Nephron (organoid): Measurements from ENCODE around the gene CRYGN.

ENCODE experiments used
- H3K27ac Mint-ChIP-seq, 3 experiments: 2 replicates each; pipeline ENCODE4 v1.8.0; 2020; ENCODE audit warnings: mixed read lengths in 3 of 3, mild to moderate bottlenecking in 2 of 3, moderate library complexity in 1 of 3
- H3K27me3 Mint-ChIP-seq: 2 replicates; pipeline ENCODE4 v1.8.0; 2021; ENCODE audit warnings: low read depth, mild to moderate bottlenecking, moderate library complexity, mixed read lengths
- H3K36me3 Mint-ChIP-seq: 2 replicates; pipeline ENCODE4 v1.8.0; 2020; ENCODE audit warnings: low read depth, mixed read lengths
- H3K4me1 Mint-ChIP-seq: 2 replicates; pipeline ENCODE4 v1.8.0; 2020; ENCODE audit warnings: mixed read lengths
- H3K4me3 Mint-ChIP-seq, 3 experiments: 2 replicates each; pipeline ENCODE4 v1.8.0; 2020; ENCODE audit warnings: mild to moderate bottlenecking in 3 of 3, mixed read lengths in 3 of 3, moderate library complexity in 2 of 3
- H3K9me3 Mint-ChIP-seq: 2 replicates; pipeline ENCODE4 v1.8.0; 2020; ENCODE audit warnings: mixed read lengths
- TF ChIP-seq, protein P1 (sequence below), 3 experiments: fragments of 200-600 bp; sonication (generic); IDR thresholded peaks; one replicate each; pipeline ENCODE4 v1.5.0; 2021; ENCODE audit warnings: antibody characterized with exemption in 3 of 3; ENCODE audit not compliant: unreplicated experiment in 3 of 3

CRYGN gene

DNA sequence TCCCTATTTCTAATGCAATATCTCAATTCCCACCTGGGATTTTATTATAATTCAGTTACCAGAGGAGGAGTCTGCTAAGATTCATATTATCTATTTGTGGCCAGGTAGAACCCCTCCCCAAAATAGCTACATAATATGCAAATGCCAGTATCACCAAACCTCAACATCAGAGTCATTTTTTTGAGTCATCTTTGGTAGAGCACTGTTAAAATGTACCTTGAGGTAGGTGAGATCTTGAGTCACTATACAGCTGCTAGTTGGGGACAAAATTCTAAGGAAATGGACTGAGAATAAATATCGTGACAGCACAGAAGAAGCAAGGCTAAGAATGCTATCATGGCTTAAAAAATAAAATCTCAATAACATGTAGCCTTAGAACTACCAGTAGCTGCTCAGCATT is 4.7 kb upstream of the CRYGN start:
- Mint-ChIP-seq H3K27ac (peak overlapping the region in 2 of 3 experiments; percentile 58 to 75), H3K27me3 (peaks cover 15% of the 10 kb centered on the region), H3K36me3 (no peaks in the 10 kb centered on the region), H3K4me3 (no peak overlapping the region), H3K4me1 (peaks cover 36% of the 10 kb centered on the region), H3K9me3 (no peaks in the 10 kb centered on the region)
- TF ChIP-seq, protein P1, sequence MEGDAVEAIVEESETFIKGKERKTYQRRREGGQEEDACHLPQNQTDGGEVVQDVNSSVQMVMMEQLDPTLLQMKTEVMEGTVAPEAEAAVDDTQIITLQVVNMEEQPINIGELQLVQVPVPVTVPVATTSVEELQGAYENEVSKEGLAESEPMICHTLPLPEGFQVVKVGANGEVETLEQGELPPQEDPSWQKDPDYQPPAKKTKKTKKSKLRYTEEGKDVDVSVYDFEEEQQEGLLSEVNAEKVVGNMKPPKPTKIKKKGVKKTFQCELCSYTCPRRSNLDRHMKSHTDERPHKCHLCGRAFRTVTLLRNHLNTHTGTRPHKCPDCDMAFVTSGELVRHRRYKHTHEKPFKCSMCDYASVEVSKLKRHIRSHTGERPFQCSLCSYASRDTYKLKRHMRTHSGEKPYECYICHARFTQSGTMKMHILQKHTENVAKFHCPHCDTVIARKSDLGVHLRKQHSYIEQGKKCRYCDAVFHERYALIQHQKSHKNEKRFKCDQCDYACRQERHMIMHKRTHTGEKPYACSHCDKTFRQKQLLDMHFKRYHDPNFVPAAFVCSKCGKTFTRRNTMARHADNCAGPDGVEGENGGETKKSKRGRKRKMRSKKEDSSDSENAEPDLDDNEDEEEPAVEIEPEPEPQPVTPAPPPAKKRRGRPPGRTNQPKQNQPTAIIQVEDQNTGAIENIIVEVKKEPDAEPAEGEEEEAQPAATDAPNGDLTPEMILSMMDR (IDR thresholded peaks at IDR 0.05; ENCODE audit: unreplicated experiment in 3 of 3), result no peak

DNA sequence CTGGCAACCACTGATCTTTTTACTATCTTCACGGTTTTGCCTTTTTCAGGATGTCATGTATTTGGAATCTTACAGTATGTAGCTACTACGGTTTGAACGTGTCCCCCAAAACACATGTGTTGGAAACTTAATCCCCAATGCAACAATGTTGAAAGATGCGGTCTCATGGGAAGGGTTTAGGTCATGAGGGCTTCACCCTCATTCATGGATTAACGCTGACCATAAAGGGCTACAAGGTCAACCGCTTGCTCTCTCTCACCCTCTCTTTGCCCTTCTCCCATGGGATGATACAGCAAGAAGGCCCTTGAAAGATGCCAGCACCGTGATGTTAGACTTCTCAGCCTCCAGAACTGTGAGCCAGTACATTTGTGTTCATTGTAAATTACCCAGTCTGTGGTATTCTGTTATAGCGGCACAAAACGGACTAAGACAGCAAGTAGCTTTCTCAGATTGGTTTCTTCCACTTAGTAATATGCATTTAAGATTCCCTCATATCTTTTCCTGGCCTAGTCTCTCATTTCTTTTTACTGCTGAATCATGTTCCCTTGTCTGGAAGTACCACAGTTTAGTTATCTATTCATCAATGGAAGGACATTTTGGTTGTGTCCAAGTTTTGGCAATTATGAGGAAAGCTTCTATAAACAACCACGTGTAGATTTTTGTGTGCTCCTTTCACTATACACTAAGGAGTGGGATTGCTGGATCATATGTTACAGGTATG is 3.0 kb upstream of the CRYGN start:
- peaks cover 15% of the 10 kb centered on the region for H3K27me3 Mint-ChIP-seq

DNA sequence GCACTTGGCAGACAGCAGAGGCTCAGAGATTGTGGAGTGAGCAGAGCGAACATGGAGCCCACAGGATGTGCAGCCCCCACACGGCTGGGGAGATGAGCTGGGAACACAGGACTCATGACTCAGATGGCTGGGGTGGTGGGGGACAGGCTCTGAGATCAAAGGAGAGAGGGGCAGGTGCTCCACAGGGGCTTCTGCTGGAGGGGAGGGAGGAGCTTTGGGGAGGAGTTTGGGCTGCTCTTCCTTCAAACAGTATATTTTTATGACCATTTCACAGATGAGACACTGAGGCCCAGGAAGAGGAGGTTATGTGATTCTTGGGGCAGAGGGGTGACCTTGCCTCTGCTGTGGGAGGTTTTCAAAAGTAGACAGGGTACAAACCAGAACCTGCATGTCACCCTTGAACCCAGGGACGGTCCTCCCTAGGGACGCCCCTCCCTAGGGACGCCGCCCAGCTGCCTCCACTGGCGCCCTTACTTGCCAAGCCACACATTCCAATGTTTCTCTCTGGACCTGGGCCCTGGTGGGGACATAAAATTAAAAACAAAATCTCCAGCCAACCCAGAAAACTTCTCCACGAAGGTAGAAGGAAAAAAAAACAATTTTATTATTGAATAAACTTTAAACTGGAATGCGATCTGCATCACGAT is 981 bp upstream of the CRYGN start:
- H3K9me3 Mint-ChIP-seq, result no peaks in the 10 kb centered on the region
- H3K4me1 Mint-ChIP-seq, result peaks cover 46% of the 10 kb centered on the region
- peak overlapping the region; percentile 55 to 76 (median 75) for H3K4me3 Mint-ChIP-seq
- H3K27ac Mint-ChIP-seq, result peak overlapping the region; percentile 81 to 87 (median 82)
- TF ChIP-seq, protein P1 (IDR thresholded peaks at IDR 0.05; ENCODE audit: unreplicated experiment in 3 of 3), result no peak
- no peaks in the 10 kb centered on the region for H3K36me3 Mint-ChIP-seq
- H3K27me3 Mint-ChIP-seq, result peaks cover 9% of the 10 kb centered on the region

More for the DNA sequence above, 3.0 kb upstream of the CRYGN start:
- Mint-ChIP-seq H3K9me3 (no peaks in the 10 kb centered on the region), H3K36me3 (no peaks in the 10 kb centered on the region), H3K4me3 (peak overlapping the region in 2 of 3 experiments; percentile 37 to 49), H3K4me1 (peaks cover 36% of the 10 kb centered on the region), H3K27ac (peak overlapping the region; percentile 41 to 80 (median 73))
- TF ChIP-seq, protein P1 (IDR thresholded peaks at IDR 0.05; ENCODE audit: unreplicated experiment in 3 of 3), result no peak

DNA sequence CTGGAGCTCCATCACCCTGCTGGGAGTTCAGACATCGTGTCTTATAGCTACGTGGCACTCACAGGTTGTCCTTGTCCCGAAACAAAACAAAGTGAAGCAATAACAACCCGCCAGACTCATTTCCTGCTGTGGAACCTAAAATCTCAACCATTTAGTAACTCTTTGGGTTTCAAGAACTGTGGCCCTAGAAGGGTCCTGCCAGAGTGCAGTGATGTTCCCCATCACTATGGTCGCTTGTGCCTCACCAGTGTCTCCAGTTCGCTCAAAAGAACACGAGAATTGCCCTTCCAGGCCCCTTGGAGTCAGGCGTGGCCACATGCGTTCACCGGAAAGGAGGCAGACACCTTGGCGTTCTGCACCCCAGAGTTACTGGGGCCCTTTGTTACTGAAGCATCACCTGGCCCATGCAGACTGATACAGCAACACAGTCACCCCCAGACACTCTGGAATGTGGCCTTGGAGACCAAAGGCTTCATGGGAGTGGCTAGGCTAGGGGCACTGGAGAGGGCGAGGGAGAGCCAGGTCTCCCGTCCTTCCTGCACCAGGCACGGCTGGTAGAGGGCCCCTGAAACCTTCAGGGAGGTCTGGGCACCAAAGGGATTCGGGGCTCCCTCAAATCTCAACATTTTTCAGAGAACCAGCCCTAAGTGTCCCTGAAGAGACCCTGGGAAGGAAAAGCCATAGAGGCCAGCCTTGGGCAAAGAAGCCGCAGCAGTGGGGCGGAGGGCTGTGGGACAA is 908 bp downstream of the CRYGN start:
- Mint-ChIP-seq H3K9me3 (no peaks in the 10 kb centered on the region), H3K36me3 (no peaks in the 10 kb centered on the region), H3K27ac (no peak overlapping the region), H3K27me3 (peaks cover 9% of the 10 kb centered on the region), H3K4me3 (peak overlapping the region in 2 of 3 experiments; percentile 23 to 76), H3K4me1 (peaks cover 48% of the 10 kb centered on the region)
- TF ChIP-seq, protein P1 (IDR thresholded peaks at IDR 0.05; ENCODE audit: unreplicated experiment in 3 of 3), result no peak

DNA sequence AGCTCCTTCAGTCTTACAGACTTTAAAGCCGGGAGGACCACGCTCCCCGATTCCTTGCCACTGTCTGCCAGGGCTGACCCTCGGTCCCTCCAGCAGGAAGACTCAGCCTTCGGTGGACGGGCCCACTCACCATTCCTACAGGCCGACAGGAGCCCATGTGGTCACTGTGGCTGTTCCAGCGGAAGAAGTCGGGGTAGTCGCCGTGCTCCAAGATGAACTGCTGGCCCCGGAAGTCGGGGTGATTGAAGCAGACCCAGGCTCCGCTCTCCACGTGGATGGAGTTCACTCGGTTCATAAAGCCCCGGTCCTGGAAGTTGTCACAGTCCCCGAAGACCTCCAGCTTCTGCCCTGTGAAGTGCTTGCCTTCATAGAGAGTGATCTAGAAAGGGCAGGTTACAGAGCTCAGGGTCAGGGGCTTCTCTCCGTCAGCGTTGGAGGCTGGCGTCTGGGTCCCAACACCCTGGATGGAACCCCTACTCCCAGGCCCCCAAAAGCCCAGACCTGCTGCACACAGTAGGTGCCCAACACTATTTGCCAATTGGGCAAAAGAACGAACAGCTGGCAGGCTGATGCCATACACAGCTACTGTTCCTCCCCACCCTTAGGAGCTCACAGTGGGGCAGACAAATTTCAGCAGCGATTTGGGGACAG is 1.9 kb downstream of the CRYGN start:
- Mint-ChIP-seq H3K27ac (no peak overlapping the region), H3K4me1 (peaks cover 45% of the 10 kb centered on the region), H3K36me3 (no peaks in the 10 kb centered on the region), H3K27me3 (peaks cover 12% of the 10 kb centered on the region), H3K9me3 (no peaks in the 10 kb centered on the region), H3K4me3 (no peak overlapping the region)
- TF ChIP-seq, protein P1 (IDR thresholded peaks at IDR 0.05; ENCODE audit: unreplicated experiment in 3 of 3), result no peak
